ENCODE data around the gene PPP1R2. TPM values are rescaled to one million over a fixed set of nuclear protein-coding genes. Genes with fewer than 3 reads are reported as not detected.

The PPP1R2 gene
- total RNA-seq, 1 experiment from 2014 or later = 46.1 TPM

DNA sequence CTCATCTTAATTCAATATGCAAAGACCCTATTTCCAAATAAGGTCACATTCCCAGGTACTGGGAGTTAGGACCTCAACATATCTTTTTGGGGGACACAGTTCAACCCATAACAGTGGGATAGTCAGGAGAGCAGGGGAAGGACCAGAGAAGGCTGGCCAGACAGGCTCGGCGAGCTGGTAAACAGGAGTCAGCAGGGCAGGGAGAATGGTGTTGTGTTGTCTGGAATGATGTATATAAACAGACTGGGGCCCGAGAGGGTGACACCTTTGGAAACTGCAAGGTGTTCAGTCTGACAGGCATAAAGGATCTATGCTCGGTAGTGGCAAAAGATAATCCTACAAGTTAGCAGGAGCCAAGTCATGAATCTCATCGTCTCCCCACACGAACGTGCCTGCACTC lies 10.1 kb upstream of the PPP1R2 start:
- RAD21 ChIA-PET (ENCODE audit: low non-redundant PET in 1 of 2, low total read pairs in 2 of 2, uncharacterized antibody in 2 of 2, unreplicated experiment in 2 of 2) = no interaction called here

More for the DNA sequence above, 10.1 kb upstream of the PPP1R2 start:
- no peak for ATAC-seq
- POLR2A ChIA-PET = interaction anchor here (1.5 kb wide), 1 partner anchor 1068 kb away, joined by 3 read pairs; no protein-coding TSS in a partner anchor
- Histone ChIP-seq H3K27me3 (ENCODE audit: insufficient read depth, low read length) (no peaks in the 10 kb centered on the region), H3K4me1 (ENCODE audit: control insufficient read depth in 1 of 2, insufficient read depth in 2 of 2, low read length in 2 of 2) (peaks cover 5 to 8% of the 10 kb centered on the region in 2 experiments; a peak in 2 of 4 replicates), H3K9me3 (ENCODE audit: control insufficient read depth in 1 of 2, insufficient read depth in 1 of 2, low read depth in 1 of 2, low read length in 2 of 2) (no peaks in the 10 kb centered on the region), H3K9me2 (ENCODE audit: insufficient read depth) (no peaks in the 10 kb centered on the region), H3K4me3 (replicated peaks in 1 of 2; ENCODE audit: low read depth in 1 of 2, low read length in 2 of 2) (no peak overlapping the region), H3K4me2 (ENCODE audit: low read length) (no peak overlapping the region), H2AFZ (ENCODE audit: low read depth, low read length, poor library complexity, severe bottlenecking) (no peak overlapping the region), H3K9ac (ENCODE audit: low read length) (no peak overlapping the region), H3K27ac (ENCODE audit: low read depth, low read length) (no peak overlapping the region), H3K36me3 (ENCODE audit: control insufficient read depth in 1 of 2, insufficient read depth in 2 of 2, low read length in 2 of 2) (no peaks in the 10 kb centered on the region), H4K20me1 (ENCODE audit: insufficient read depth) (no peaks in the 10 kb centered on the region), H3K79me2 (ENCODE audit: insufficient read depth, low read length) (no peaks in the 10 kb centered on the region)
- CTCF ChIA-PET = no interaction called here
- no peak for TF ChIP-seq TCF7L2 (IDR thresholded peaks at IDR 0.05; ENCODE audit: borderline replicate concordance, extremely low read depth, insufficient read depth, insufficient read length)
- no peak for TF ChIP-seq SP1 (IDR thresholded peaks at IDR 0.05; ENCODE audit: low read depth)
- no peak for TF ChIP-seq CBX3 (IDR thresholded peaks at IDR 0.05; ENCODE audit: low read depth)
- TF ChIP-seq ZFX (IDR thresholded peaks at IDR 0.05) = no peak
- no peak for TF ChIP-seq FOSL1 (IDR thresholded peaks at IDR 0.05; ENCODE audit: low read depth)
- TF ChIP-seq SIN3A (IDR thresholded peaks at IDR 0.05; ENCODE audit: low read depth) = no peak
- no peak for TF ChIP-seq EGR1 (IDR thresholded peaks at IDR 0.05; ENCODE audit: low read depth)
- TF ChIP-seq POLR2A (IDR thresholded peaks at IDR 0.05; ENCODE audit: borderline replicate concordance, extremely low read depth, insufficient read depth, insufficient read length) = no peak
- TF ChIP-seq POLR2AphosphoS5 (IDR thresholded peaks at IDR 0.05; ENCODE audit: low read depth, low read length) = no peak
- no peak for TF ChIP-seq JUND (IDR thresholded peaks at IDR 0.05)
- no peak for TF ChIP-seq SRF (IDR thresholded peaks at IDR 0.05; ENCODE audit: low read depth)
- TF ChIP-seq RAD21 (IDR thresholded peaks at IDR 0.05; ENCODE audit: low read depth) = no peak
- TF ChIP-seq, protein P1, sequence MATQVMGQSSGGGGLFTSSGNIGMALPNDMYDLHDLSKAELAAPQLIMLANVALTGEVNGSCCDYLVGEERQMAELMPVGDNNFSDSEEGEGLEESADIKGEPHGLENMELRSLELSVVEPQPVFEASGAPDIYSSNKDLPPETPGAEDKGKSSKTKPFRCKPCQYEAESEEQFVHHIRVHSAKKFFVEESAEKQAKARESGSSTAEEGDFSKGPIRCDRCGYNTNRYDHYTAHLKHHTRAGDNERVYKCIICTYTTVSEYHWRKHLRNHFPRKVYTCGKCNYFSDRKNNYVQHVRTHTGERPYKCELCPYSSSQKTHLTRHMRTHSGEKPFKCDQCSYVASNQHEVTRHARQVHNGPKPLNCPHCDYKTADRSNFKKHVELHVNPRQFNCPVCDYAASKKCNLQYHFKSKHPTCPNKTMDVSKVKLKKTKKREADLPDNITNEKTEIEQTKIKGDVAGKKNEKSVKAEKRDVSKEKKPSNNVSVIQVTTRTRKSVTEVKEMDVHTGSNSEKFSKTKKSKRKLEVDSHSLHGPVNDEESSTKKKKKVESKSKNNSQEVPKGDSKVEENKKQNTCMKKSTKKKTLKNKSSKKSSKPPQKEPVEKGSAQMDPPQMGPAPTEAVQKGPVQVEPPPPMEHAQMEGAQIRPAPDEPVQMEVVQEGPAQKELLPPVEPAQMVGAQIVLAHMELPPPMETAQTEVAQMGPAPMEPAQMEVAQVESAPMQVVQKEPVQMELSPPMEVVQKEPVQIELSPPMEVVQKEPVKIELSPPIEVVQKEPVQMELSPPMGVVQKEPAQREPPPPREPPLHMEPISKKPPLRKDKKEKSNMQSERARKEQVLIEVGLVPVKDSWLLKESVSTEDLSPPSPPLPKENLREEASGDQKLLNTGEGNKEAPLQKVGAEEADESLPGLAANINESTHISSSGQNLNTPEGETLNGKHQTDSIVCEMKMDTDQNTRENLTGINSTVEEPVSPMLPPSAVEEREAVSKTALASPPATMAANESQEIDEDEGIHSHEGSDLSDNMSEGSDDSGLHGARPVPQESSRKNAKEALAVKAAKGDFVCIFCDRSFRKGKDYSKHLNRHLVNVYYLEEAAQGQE (IDR thresholded peaks at IDR 0.05; ENCODE audit: low read depth) = no peak
- TF ChIP-seq YY1 (IDR thresholded peaks at IDR 0.05; ENCODE audit: extremely low read depth, insufficient replicate concordance, low read depth, low read length) = no peak
- TF ChIP-seq, protein P2, sequence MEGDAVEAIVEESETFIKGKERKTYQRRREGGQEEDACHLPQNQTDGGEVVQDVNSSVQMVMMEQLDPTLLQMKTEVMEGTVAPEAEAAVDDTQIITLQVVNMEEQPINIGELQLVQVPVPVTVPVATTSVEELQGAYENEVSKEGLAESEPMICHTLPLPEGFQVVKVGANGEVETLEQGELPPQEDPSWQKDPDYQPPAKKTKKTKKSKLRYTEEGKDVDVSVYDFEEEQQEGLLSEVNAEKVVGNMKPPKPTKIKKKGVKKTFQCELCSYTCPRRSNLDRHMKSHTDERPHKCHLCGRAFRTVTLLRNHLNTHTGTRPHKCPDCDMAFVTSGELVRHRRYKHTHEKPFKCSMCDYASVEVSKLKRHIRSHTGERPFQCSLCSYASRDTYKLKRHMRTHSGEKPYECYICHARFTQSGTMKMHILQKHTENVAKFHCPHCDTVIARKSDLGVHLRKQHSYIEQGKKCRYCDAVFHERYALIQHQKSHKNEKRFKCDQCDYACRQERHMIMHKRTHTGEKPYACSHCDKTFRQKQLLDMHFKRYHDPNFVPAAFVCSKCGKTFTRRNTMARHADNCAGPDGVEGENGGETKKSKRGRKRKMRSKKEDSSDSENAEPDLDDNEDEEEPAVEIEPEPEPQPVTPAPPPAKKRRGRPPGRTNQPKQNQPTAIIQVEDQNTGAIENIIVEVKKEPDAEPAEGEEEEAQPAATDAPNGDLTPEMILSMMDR (IDR thresholded peaks at IDR 0.05 in 2 of 3, conservative IDR thresholded peaks at IDR 0.05 in 1 of 3; ENCODE audit: borderline replicate concordance in 1 of 3, insufficient read depth in 1 of 3, low read depth in 2 of 3, low read length in 2 of 3) = no peak
- TF ChIP-seq, protein P3, sequence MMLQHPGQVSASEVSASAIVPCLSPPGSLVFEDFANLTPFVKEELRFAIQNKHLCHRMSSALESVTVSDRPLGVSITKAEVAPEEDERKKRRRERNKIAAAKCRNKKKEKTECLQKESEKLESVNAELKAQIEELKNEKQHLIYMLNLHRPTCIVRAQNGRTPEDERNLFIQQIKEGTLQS (IDR thresholded peaks at IDR 0.05) = no peak
- TF ChIP-seq EZH2 (IDR thresholded peaks at IDR 0.05) = no peak
- no TSS peak for BruUV-seq (replicated peaks)
- intact Hi-C loops (cut with micrococcal nuclease) = no loop called here
- DNase-seq (ENCODE audit: low read depth, low spot score) = no peak

Measured in HCT116 (cell line).